ENCODE results near the gene TSPO. TPM values are rescaled to one million over a fixed set of nuclear protein-coding genes. Genes with fewer than 3 reads are reported as not detected.

Gene TSPO
- total RNA-seq, 1 donor from 2014 or later = 124 TPM

GRCh38 chr22:43182118-43182517 is 30.8 kb downstream of the TSPO start:
- Histone ChIP-seq H3K36me3 (ENCODE audit: insufficient read depth, low read length) (no peaks in the 10 kb centered on the region), H3K4me3 (ENCODE audit: insufficient read depth, low read depth, low read length) (no peak overlapping the region), H3K79me2 (ENCODE audit: insufficient read depth, low read length) (peaks cover 48% of the 10 kb centered on the region), H3K9ac (ENCODE audit: low read length) (no peak overlapping the region), H3K4me1 (ENCODE audit: insufficient read depth, low read length) (peaks cover 24% of the 10 kb centered on the region), H3K4me2 (ENCODE audit: low read length) (no peak overlapping the region), H3K9me3 (ENCODE audit: insufficient read depth, low read depth, low read length) (no peaks in the 10 kb centered on the region), H4K20me1 (ENCODE audit: insufficient read depth, low read length) (peaks cover 18% of the 10 kb centered on the region), H2AFZ (ENCODE audit: low read depth, low read length) (no peak overlapping the region), H3K27ac (ENCODE audit: low read depth, low read length) (no peak overlapping the region), H3K27me3 (ENCODE audit: insufficient read depth, low read length) (no peaks in the 10 kb centered on the region)
- Mint-ChIP-seq H3K27ac (ENCODE audit: unreplicated experiment) (no peak overlapping the region), H3K36me3 (ENCODE audit: low read depth, unreplicated experiment) (peaks cover 17% of the 10 kb centered on the region), H3K27me3 (ENCODE audit: low read depth, unreplicated experiment) (no peaks in the 10 kb centered on the region), H3K4me3 (ENCODE audit: unreplicated experiment) (no peak overlapping the region), H3K9me3 (ENCODE audit: unreplicated experiment) (no peaks in the 10 kb centered on the region), H3K4me1 (ENCODE audit: low read depth, unreplicated experiment) (peaks cover 5% of the 10 kb centered on the region)
- DNase-seq (ENCODE audit: low read depth) = no peak
- no peak for TF ChIP-seq CTCF (IDR thresholded peaks at IDR 0.05; ENCODE audit: insufficient read depth, low read depth, low read length)
- no peak for TF ChIP-seq EZH2 (IDR thresholded peaks at IDR 0.05; ENCODE audit: insufficient read depth, low read length)
- FAIRE-seq = no peak

GRCh38 chr22:43182726-43183125 is 31.4 kb downstream of the TSPO start:
- peaks cover 5% of the 10 kb centered on the region for H3K4me1 Mint-ChIP-seq (ENCODE audit: low read depth, unreplicated experiment)
- TF ChIP-seq CTCF (IDR thresholded peaks at IDR 0.05; ENCODE audit: insufficient read depth, low read depth, low read length) = no peak
- no peak for TF ChIP-seq EZH2 (IDR thresholded peaks at IDR 0.05; ENCODE audit: insufficient read depth, low read length)

GRCh38 chr22:43183496-43184277 is 32.3 kb downstream of the TSPO start:
- Histone ChIP-seq H3K9me3 (ENCODE audit: insufficient read depth, low read depth, low read length) (no peaks in the 10 kb centered on the region), H3K27me3 (ENCODE audit: insufficient read depth, low read length) (no peaks in the 10 kb centered on the region), H3K4me2 (ENCODE audit: low read length) (peak overlapping the region; percentile 14), H2AFZ (ENCODE audit: low read depth, low read length) (no peak overlapping the region), H3K27ac (ENCODE audit: low read depth, low read length) (no peak overlapping the region), H3K79me2 (ENCODE audit: insufficient read depth, low read length) (peaks cover 48% of the 10 kb centered on the region), H3K9ac (ENCODE audit: low read length) (no peak overlapping the region), H3K4me1 (ENCODE audit: insufficient read depth, low read length) (peaks cover 28% of the 10 kb centered on the region), H3K36me3 (ENCODE audit: insufficient read depth, low read length) (no peaks in the 10 kb centered on the region), H3K4me3 (ENCODE audit: insufficient read depth, low read depth, low read length) (no peak overlapping the region), H4K20me1 (ENCODE audit: insufficient read depth, low read length) (peaks cover 18% of the 10 kb centered on the region)
- H3K27me3 Mint-ChIP-seq (ENCODE audit: low read depth, unreplicated experiment) = no peaks in the 10 kb centered on the region
- no peaks in the 10 kb centered on the region for H3K9me3 Mint-ChIP-seq (ENCODE audit: unreplicated experiment)
- DNase-seq (ENCODE audit: low read depth) (peak; percentile 32), FAIRE-seq (no peak)
- H3K4me3 Mint-ChIP-seq (ENCODE audit: unreplicated experiment) = peak overlapping the region; percentile 11
- no peak overlapping the region for H3K27ac Mint-ChIP-seq (ENCODE audit: unreplicated experiment)
- TF ChIP-seq CTCF (IDR thresholded peaks at IDR 0.05; ENCODE audit: insufficient read depth, low read depth, low read length) (no peak), EZH2 (IDR thresholded peaks at IDR 0.05; ENCODE audit: insufficient read depth, low read length) (no peak)
- peaks cover 5% of the 10 kb centered on the region for H3K4me1 Mint-ChIP-seq (ENCODE audit: low read depth, unreplicated experiment)
- peaks cover 14% of the 10 kb centered on the region for H3K36me3 Mint-ChIP-seq (ENCODE audit: low read depth, unreplicated experiment)

More at GRCh38 chr22:43182726-43183125, 31.4 kb downstream of the TSPO start:
- H3K9me3 ChIP-seq (ENCODE audit: insufficient read depth, low read depth, low read length) = no peaks in the 10 kb centered on the region
- Mint-ChIP-seq H3K9me3 (ENCODE audit: unreplicated experiment) (no peaks in the 10 kb centered on the region), H3K36me3 (ENCODE audit: low read depth, unreplicated experiment) (peaks cover 17% of the 10 kb centered on the region), H3K27ac (ENCODE audit: unreplicated experiment) (no peak overlapping the region), H3K4me3 (ENCODE audit: unreplicated experiment) (no peak overlapping the region), H3K27me3 (ENCODE audit: low read depth, unreplicated experiment) (no peaks in the 10 kb centered on the region)
- H3K9ac ChIP-seq (ENCODE audit: low read length) = no peak overlapping the region
- H3K36me3 ChIP-seq (ENCODE audit: insufficient read depth, low read length) = no peaks in the 10 kb centered on the region
- FAIRE-seq = no peak
- peaks cover 18% of the 10 kb centered on the region for H4K20me1 ChIP-seq (ENCODE audit: insufficient read depth, low read length)
- no peak for DNase-seq (ENCODE audit: low read depth)
- no peak overlapping the region for H3K27ac ChIP-seq (ENCODE audit: low read depth, low read length)
- H2AFZ ChIP-seq (ENCODE audit: low read depth, low read length) = no peak overlapping the region
- peaks cover 27% of the 10 kb centered on the region for H3K4me1 ChIP-seq (ENCODE audit: insufficient read depth, low read length)
- no peak overlapping the region for H3K4me2 ChIP-seq (ENCODE audit: low read length)
- H3K27me3 ChIP-seq (ENCODE audit: insufficient read depth, low read length) = no peaks in the 10 kb centered on the region
- no peak overlapping the region for H3K4me3 ChIP-seq (ENCODE audit: insufficient read depth, low read depth, low read length)
- H3K79me2 ChIP-seq (ENCODE audit: insufficient read depth, low read length) = peaks cover 48% of the 10 kb centered on the region
